KMS-11 (cell line): ENCODE data around the gene SURF4.
"Not testable (repeated sequence)": the region's sequence is repeated elsewhere in the genome, so short reads cannot be mapped to it uniquely, and the experiment has no call there.

Source experiments
- H2AFZ ChIP-seq: fragments of 200-600 bp; sonication (generic); 2 replicates; pipeline ENCODE4 v1.6.1; 2016; ENCODE audit warnings: antibody characterized with exemption, mixed run types, low read depth
- H3K27ac ChIP-seq: fragments of 200-600 bp; sonication (generic); 2 replicates; pipeline ENCODE4 v1.6.1; 2016; ENCODE audit warnings: mild to moderate bottlenecking, mixed run types
- H3K27me3 ChIP-seq: fragments of 200-600 bp; sonication (generic); 2 replicates; pipeline ENCODE4 v1.6.1; 2017; ENCODE audit warnings: mild to moderate bottlenecking, low read depth, mixed run types, moderate library complexity; ENCODE audit not compliant: insufficient read depth
- H3K36me3 ChIP-seq: fragments of 200-600 bp; sonication (generic); 2 replicates; pipeline ENCODE4 v1.6.1; 2017; ENCODE audit warnings: mild to moderate bottlenecking, mixed run types; ENCODE audit not compliant: insufficient read depth
- H3K4me1 ChIP-seq: fragments of 200-600 bp; sonication (generic); 2 replicates; pipeline ENCODE4 v1.6.1; 2016; ENCODE audit warnings: mild to moderate bottlenecking, low read depth, mixed run types; ENCODE audit not compliant: poor library complexity, severe bottlenecking
- H3K4me2 ChIP-seq: fragments of 200-600 bp; sonication (generic); 2 replicates; pipeline ENCODE4 v1.7.0; 2016; ENCODE audit warnings: mild to moderate bottlenecking, mixed run types
- H3K4me3 ChIP-seq: fragments of 200-600 bp; sonication (generic); IDR thresholded peaks from 2 replicates; pipeline ENCODE4 v1.6.1; 2017; ENCODE audit warnings: low read depth, low read length, mixed read lengths; ENCODE audit not compliant: insufficient read depth
- H3K79me2 ChIP-seq: fragments of 200-600 bp; sonication (generic); 2 replicates; pipeline ENCODE4 v1.6.1; 2016; ENCODE audit warnings: low read depth, mixed run types; ENCODE audit not compliant: insufficient read depth
- H3K9ac ChIP-seq: fragments of 200-600 bp; sonication (generic); 2 replicates; pipeline ENCODE4 v1.6.1; 2016; ENCODE audit warnings: mild to moderate bottlenecking, mixed run types
- H4K20me1 ChIP-seq: fragments of 200-600 bp; sonication (generic); 2 replicates; pipeline ENCODE4 v1.6.1; 2016; ENCODE audit warnings: mild to moderate bottlenecking, mixed run types; ENCODE audit not compliant: insufficient read depth
- TF ChIP-seq, protein P1 (sequence below): fragments of 200-600 bp; sonication (generic); conservative IDR thresholded peaks from 2 replicates; pipeline ENCODE4 v1.6.1; 2017; ENCODE audit warnings: low read depth, mild to moderate bottlenecking, antibody characterized with exemption, low read length, moderate library complexity, mixed read lengths

SURF4 gene

DNA sequence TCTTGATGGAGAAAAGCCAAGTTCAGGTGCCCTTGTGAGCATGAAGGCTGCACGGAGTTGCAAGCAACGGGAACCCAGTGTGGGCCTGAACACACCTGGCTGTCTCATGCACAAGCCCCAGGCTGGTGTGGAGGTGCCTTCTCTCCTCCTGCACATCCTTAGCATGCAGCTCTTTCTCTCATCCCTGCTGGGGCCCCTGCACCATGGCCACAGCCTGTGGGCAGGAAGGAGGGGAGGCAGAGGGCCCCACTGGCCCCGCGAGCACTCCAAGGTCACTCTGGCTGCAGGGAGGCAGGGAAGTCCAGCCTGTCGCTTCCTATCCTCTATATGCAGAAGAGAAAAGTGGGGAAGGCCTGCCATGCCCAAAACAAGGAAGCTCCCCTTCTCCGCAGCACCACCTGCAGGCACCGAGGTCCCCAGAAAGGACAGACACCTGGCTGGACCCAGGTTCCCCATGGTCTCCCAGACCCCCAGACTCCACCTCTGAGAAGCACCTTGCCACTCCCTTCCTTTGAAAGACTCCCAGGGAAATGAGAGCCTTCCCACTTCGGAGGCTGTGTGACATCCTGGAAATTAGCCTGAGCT lies 18.9 kb upstream of the SURF4 start:
- TF ChIP-seq, protein P1, sequence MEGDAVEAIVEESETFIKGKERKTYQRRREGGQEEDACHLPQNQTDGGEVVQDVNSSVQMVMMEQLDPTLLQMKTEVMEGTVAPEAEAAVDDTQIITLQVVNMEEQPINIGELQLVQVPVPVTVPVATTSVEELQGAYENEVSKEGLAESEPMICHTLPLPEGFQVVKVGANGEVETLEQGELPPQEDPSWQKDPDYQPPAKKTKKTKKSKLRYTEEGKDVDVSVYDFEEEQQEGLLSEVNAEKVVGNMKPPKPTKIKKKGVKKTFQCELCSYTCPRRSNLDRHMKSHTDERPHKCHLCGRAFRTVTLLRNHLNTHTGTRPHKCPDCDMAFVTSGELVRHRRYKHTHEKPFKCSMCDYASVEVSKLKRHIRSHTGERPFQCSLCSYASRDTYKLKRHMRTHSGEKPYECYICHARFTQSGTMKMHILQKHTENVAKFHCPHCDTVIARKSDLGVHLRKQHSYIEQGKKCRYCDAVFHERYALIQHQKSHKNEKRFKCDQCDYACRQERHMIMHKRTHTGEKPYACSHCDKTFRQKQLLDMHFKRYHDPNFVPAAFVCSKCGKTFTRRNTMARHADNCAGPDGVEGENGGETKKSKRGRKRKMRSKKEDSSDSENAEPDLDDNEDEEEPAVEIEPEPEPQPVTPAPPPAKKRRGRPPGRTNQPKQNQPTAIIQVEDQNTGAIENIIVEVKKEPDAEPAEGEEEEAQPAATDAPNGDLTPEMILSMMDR: no peak
- Histone ChIP-seq H3K9ac (no peak overlapping the region), H3K4me2 (no peak overlapping the region), H2AFZ (no peak overlapping the region), H3K27ac (no peak overlapping the region), H3K4me3 (no peak overlapping the region), H3K27me3 (peaks cover 55% of the 10 kb centered on the region), H3K36me3 (no peaks in the 10 kb centered on the region), H3K79me2 (no peaks in the 10 kb centered on the region), H4K20me1 (no peaks in the 10 kb centered on the region), H3K4me1 (no peaks in the 10 kb centered on the region)

- Histone ChIP-seq H3K4me1 (no peaks in the 10 kb centered on the region), H3K27me3 (peaks cover 66% of the 10 kb centered on the region), H4K20me1 (no peaks in the 10 kb centered on the region), H3K4me2 (no peak overlapping the region), H3K9ac (no peak overlapping the region), H3K27ac (no peak overlapping the region), H3K36me3 (no peaks in the 10 kb centered on the region), H3K4me3 (no peak overlapping the region), H3K79me2 (no peaks in the 10 kb centered on the region), H2AFZ (no peak overlapping the region)
- TF ChIP-seq, protein P1: no peak
Observed at GRCh38 chr9:133393399-133393798, 17.5 kb upstream of the SURF4 start.

GRCh38 chr9:133392308-133392707 lies 16.4 kb upstream of the SURF4 start:
- H4K20me1 ChIP-seq, H3K79me2 ChIP-seq, H2AFZ ChIP-seq, H3K4me3 ChIP-seq, H3K36me3 ChIP-seq, H3K4me2 ChIP-seq, H3K4me1 ChIP-seq, H3K27ac ChIP-seq, H3K9ac ChIP-seq: not testable (repeated sequence)
- peaks cover 57% of the 10 kb centered on the region for H3K27me3 ChIP-seq

DNA sequence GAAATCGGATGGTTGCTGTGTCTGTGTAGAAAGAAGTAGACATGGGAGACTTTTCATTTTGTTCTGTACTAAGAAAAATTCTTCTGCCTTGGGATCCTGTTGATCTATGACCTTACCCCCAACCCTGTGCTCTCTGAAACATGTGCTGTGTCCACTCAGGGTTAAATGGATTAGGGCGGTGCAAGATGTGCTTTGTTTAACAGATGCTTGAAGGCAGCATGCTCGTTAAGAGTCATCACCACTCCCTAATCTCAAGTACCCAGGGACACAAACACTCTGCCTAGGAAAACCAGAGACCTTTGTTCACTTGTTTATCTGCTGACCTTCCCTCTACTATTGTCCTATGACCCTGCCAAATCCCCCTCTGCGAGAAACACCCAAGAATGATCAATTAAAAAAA lies 15.6 kb upstream of the SURF4 start:
- H3K36me3 ChIP-seq, H3K9ac ChIP-seq, H3K27ac ChIP-seq, H3K4me1 ChIP-seq, H2AFZ ChIP-seq, H3K4me2 ChIP-seq, H4K20me1 ChIP-seq, H3K4me3 ChIP-seq, H3K79me2 ChIP-seq: not testable (repeated sequence)
- H3K27me3 ChIP-seq: peaks cover 57% of the 10 kb centered on the region

DNA sequence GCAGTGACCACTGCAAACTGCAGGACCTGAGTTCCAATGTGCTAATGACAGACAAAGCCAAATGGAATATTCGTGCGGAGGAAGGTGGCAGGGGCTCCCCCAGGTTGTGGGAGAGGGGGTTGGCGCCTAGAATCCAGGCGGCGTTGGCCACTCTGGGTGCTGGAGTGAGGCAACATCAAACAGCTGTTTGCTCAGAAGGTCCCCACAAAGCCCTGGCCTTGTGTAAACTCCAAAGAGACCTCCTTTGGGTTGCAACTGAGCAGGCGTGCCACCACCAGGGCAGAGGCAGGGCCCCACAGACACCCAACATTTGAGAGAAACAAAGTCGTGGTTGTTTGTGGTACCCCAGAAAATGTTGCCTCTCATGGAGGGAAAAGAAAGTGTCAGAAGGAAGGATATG lies 14.9 kb upstream of the SURF4 start:
- Histone ChIP-seq H3K36me3 (no peaks in the 10 kb centered on the region), H3K9ac (no peak overlapping the region), H3K79me2 (no peaks in the 10 kb centered on the region), H3K4me1 (no peaks in the 10 kb centered on the region), H2AFZ (no peak overlapping the region), H3K27ac (no peak overlapping the region), H3K4me2 (no peak overlapping the region), H3K4me3 (no peak overlapping the region), H4K20me1 (no peaks in the 10 kb centered on the region), H3K27me3 (peaks cover 55% of the 10 kb centered on the region)
- TF ChIP-seq, protein P1: no peak
